GM12878 (cell line): ENCODE data around the gene GLI1. TPM values are rescaled to one million over a fixed set of nuclear protein-coding genes. Genes with fewer than 3 reads are reported as not detected.

Experiments used
- CUX1 ChIP-seq: IDR thresholded peaks from 2 replicates; pipeline ENCODE4 v1.6.1; 2012; ENCODE audit warnings: improper control_type of control experiment, low read depth, low read length; ENCODE audit not compliant: insufficient replicate concordance
- KLF5 ChIP-seq: fragments of 450-650 bp; IDR thresholded peaks from 2 replicates; pipeline ENCODE4 v1.6.1; 2014; ENCODE audit warnings: mild to moderate bottlenecking; ENCODE audit not compliant: partially characterized antibody
- RELB ChIP-seq: fragments of 450-650 bp; IDR thresholded peaks from 2 replicates; pipeline ENCODE4 v1.6.1; 2017; ENCODE audit warnings: low read depth, mild to moderate bottlenecking, moderate library complexity
- TBL1XR1 ChIP-seq: IDR thresholded peaks from 2 replicates; pipeline ENCODE4 v1.6.1; 2012; ENCODE audit warnings: low read depth, low read length, improper control_type of control experiment
- polyA plus RNA-seq, 11 experiments: library from polyadenylated mRNA; depleted of rRNA in 4 of 11; unstranded in 6 of 11; stranded (reverse) in 5 of 11; fragments of >200 nt; fragmentation: Nextera tagmentation in 4 of 11; fragmentation: Illumina TruSeq in 1 of 11; extraction: Ambion mirVana in 4 of 11; extraction: Trizol in 1 of 11; gene quantifications; 1 replicate in 1 of 11; 2 replicates in 10 of 11; pipeline versions ENCODE4 v1.2.1 to v1.2.3, GENCODE V29; 2011 to 2016; ENCODE audit warnings: inconsistent platforms in 2 of 11, missing spikeins in 2 of 11, low read depth in 1 of 11
- total RNA-seq, 4 experiments: library from RNA; depleted of rRNA in 3 of 4; stranded (reverse); fragments of >200 nt in 3 of 4; fragmentation: Illumina TruSeq in 1 of 4; extraction: Trizol in 1 of 4; gene quantifications; 2 replicates each; pipeline versions ENCODE4 v1.2.1 to v1.2.3, GENCODE V29; 2013 to 2021
- TF ChIP-seq, protein P1 (sequence below): IDR thresholded peaks from 2 replicates; pipeline ENCODE4 v1.6.1; 2012; ENCODE audit warnings: mild to moderate bottlenecking, low read depth, low read length

GLI1 gene
- total and polyA plus RNA-seq, 10 of the 15 experiments (the other 5 are each of a cell fraction or from before 2014, with no cell fraction given) = 0.27 to 1.2 (median 0.49) TPM

DNA sequence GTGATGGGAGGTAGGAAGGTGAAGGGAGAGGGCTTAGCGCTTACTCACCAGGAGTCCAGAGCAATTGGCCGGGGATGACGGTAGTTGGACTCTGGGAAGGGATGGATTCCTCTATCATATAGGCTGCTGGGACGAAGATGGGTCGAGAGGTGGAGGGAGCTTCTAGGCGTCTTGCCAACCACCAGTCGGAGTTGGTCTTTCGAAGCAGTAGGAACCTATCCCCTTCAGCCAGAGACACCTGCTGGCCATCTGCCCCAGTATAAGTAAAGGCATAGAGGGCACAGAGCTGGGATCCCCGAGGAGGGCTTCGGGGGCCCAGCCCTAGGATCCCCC is 19.4 kb downstream of the GLI1 start (continued):
- TF ChIP-seq RELB (no peak), TBL1XR1 (no peak), KLF5 (no peak), CUX1 (no peak)
- TF ChIP-seq, protein P1, sequence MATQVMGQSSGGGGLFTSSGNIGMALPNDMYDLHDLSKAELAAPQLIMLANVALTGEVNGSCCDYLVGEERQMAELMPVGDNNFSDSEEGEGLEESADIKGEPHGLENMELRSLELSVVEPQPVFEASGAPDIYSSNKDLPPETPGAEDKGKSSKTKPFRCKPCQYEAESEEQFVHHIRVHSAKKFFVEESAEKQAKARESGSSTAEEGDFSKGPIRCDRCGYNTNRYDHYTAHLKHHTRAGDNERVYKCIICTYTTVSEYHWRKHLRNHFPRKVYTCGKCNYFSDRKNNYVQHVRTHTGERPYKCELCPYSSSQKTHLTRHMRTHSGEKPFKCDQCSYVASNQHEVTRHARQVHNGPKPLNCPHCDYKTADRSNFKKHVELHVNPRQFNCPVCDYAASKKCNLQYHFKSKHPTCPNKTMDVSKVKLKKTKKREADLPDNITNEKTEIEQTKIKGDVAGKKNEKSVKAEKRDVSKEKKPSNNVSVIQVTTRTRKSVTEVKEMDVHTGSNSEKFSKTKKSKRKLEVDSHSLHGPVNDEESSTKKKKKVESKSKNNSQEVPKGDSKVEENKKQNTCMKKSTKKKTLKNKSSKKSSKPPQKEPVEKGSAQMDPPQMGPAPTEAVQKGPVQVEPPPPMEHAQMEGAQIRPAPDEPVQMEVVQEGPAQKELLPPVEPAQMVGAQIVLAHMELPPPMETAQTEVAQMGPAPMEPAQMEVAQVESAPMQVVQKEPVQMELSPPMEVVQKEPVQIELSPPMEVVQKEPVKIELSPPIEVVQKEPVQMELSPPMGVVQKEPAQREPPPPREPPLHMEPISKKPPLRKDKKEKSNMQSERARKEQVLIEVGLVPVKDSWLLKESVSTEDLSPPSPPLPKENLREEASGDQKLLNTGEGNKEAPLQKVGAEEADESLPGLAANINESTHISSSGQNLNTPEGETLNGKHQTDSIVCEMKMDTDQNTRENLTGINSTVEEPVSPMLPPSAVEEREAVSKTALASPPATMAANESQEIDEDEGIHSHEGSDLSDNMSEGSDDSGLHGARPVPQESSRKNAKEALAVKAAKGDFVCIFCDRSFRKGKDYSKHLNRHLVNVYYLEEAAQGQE = no peak
- TF ChIP-seq, all 136 proteins: peak for 0
